SK-N-SH (cell line): Measurements from ENCODE around the gene TMEM163. TPM values are rescaled to one million over a fixed set of nuclear protein-coding genes. Genes with fewer than 3 reads are reported as not detected.

Source experiments
- CTCF ChIA-PET: fragments of 300-600, 350-600 bp; formaldehyde crosslinking; extraction: SDS; loops from one replicate; lab custom pipeline; 2021; lab: Yijun Ruan, JAX
- POLR2A ChIA-PET: fragments of 350-600 bp; sonication (Branson Sonifier 250); formaldehyde crosslinking; extraction: SDS; loops from one replicate; lab custom pipeline; 2020; ENCODE audit warnings: antibody characterized with exemption, inconsistent platforms; lab: Yijun Ruan, JAX
- DNase-seq: peaks from one replicate; pipeline ENCODE4 v3.0.0; 2012
- H2AFZ ChIP-seq: fragments of 200-600 bp; sonication (generic); 2 replicates; pipeline ENCODE4 v1.8.1; 2016; ENCODE audit warnings: antibody characterized with exemption, mild to moderate bottlenecking, low read depth
- H3F3A ChIP-seq: fragments of 200-600 bp; sonication (generic); replicated peaks from 2 replicates; pipeline ENCODE3; 2016; ENCODE audit warnings: antibody characterized with exemption, mild to moderate bottlenecking; ENCODE audit not compliant: insufficient read depth
- H3K27ac ChIP-seq, 2 experiments: fragments of 200-500 bp in 1 of 2; fragments of 200-600 bp in 1 of 2; sonication (Bioruptor generic) in 1 of 2; sonication (generic), shearing (Covaris generic) in 1 of 2; 2 replicates each; pipeline versions ENCODE4 v1.5.1 to v1.6.1; 2014 to 2016; ENCODE audit warnings: low read depth in 2 of 2, inconsistent platforms in 1 of 2, low read length in 1 of 2, mild to moderate bottlenecking in 1 of 2, mixed read lengths in 1 of 2
- H3K27me3 ChIP-seq: fragments of 200-600 bp; sonication (generic), shearing (Covaris generic); 2 replicates; pipeline ENCODE4 v1.6.1; 2016; ENCODE audit warnings: mixed run types; ENCODE audit not compliant: insufficient read depth
- H3K36me3 ChIP-seq, 2 experiments: fragments of 200-500 bp in 1 of 2; fragments of 200-600 bp in 1 of 2; sonication (Bioruptor generic) in 1 of 2; sonication (generic) in 1 of 2; replicated peaks in 1 of 2; 2 replicates each; pipeline versions ENCODE3 to v1.5.1; 2014 to 2016; ENCODE audit warnings: low read length in 1 of 2, mild to moderate bottlenecking in 1 of 2; ENCODE audit not compliant: insufficient read depth in 2 of 2, control insufficient read depth in 1 of 2
- H3K4me1 ChIP-seq, 2 experiments: fragments of 200-500 bp in 1 of 2; fragments of 200-600 bp in 1 of 2; sonication (Bioruptor generic) in 1 of 2; sonication (generic), shearing (Covaris generic) in 1 of 2; 2 replicates each; pipeline versions ENCODE4 v1.5.1 to v1.6.1; 2014 to 2016; ENCODE audit warnings: low read depth in 1 of 2, low read length in 1 of 2, mixed run types in 1 of 2; ENCODE audit not compliant: insufficient read depth in 2 of 2, control insufficient read depth in 1 of 2
- H3K4me2 ChIP-seq: fragments of 200-600 bp; sonication (generic), shearing (Covaris generic); 2 replicates; pipeline ENCODE4 v1.6.1; 2017; ENCODE audit warnings: mixed run types
- H3K4me3 ChIP-seq, 2 experiments: fragments of 200-500 bp in 1 of 2; fragments of 200-600 bp in 1 of 2; sonication (Bioruptor generic) in 1 of 2; sonication (generic), shearing (Covaris generic) in 1 of 2; 2 replicates each; pipeline versions ENCODE4 v1.5.1 to v1.8.1; 2014 to 2016; ENCODE audit warnings: low read depth in 2 of 2, inconsistent platforms in 1 of 2, low read length in 1 of 2, mild to moderate bottlenecking in 1 of 2, mixed read lengths in 1 of 2, moderate library complexity in 1 of 2
- H3K79me2 ChIP-seq: fragments of 200-600 bp; sonication (generic); 2 replicates; pipeline ENCODE4 v1.8.1; 2017; ENCODE audit warnings: mild to moderate bottlenecking; ENCODE audit not compliant: insufficient read depth
- H3K9ac ChIP-seq: fragments of 200-600 bp; sonication (generic); 2 replicates; pipeline ENCODE4 v1.6.1; 2017; ENCODE audit warnings: mixed run types
- H3K9me2 ChIP-seq: fragments of 200-600 bp; sonication (generic); 2 replicates; pipeline ENCODE4 v1.6.1; 2017; ENCODE audit warnings: mixed run types
- H3K9me3 ChIP-seq: fragments of 200-600 bp; sonication (generic); 2 replicates; pipeline ENCODE4 v1.6.1; 2017; ENCODE audit warnings: mixed run types, mild to moderate bottlenecking, moderate library complexity
- H4K20me1 ChIP-seq: fragments of 200-600 bp; sonication (generic); 2 replicates; pipeline ENCODE4 v1.6.1; 2017; ENCODE audit warnings: mild to moderate bottlenecking, mixed run types; ENCODE audit not compliant: insufficient read depth
- CHD2 ChIP-seq: fragments of 150-350 bp; IDR thresholded peaks from 2 replicates; pipeline ENCODE4 v1.6.1; 2018; ENCODE audit warnings: low read length; ENCODE audit not compliant: partially characterized antibody
- ELF1 ChIP-seq: IDR thresholded peaks from 2 replicates; pipeline ENCODE4 v1.4.0; 2012
- FOSL2 ChIP-seq: IDR thresholded peaks from 2 replicates; pipeline ENCODE4 v1.4.0; 2012; ENCODE audit warnings: low read depth, mild to moderate bottlenecking, moderate library complexity, borderline replicate concordance
- FOXJ3 ChIP-seq: sonication (generic); formaldehyde crosslinking; IDR thresholded peaks from 2 replicates; pipeline ENCODE4 v1.5.1; 2020; ENCODE audit warnings: mild to moderate bottlenecking, missing genetic modification reagents
- FOXM1 ChIP-seq: IDR thresholded peaks from 2 replicates; pipeline ENCODE4 v1.4.0; 2012; ENCODE audit warnings: low read depth, mild to moderate bottlenecking
- GATA2 ChIP-seq: sonication (generic); formaldehyde crosslinking; IDR thresholded peaks from 2 replicates; pipeline ENCODE4 v1.5.0; 2020; ENCODE audit warnings: mild to moderate bottlenecking, missing genetic modification reagents
- JUND ChIP-seq: IDR thresholded peaks from 2 replicates; pipeline ENCODE4 v1.4.0; 2012
- NRF1 ChIP-seq: IDR thresholded peaks from 2 replicates; pipeline ENCODE4 v1.6.1; 2012; ENCODE audit warnings: low read depth, mild to moderate bottlenecking, low read length
- PBX3 ChIP-seq: IDR thresholded peaks from 2 replicates; pipeline ENCODE4; 2012
- POLR2AphosphoS5 ChIP-seq: IDR thresholded peaks from 2 replicates; pipeline ENCODE4 v1.6.1; 2012; ENCODE audit warnings: low read depth, low read length
- RFX5 ChIP-seq: IDR thresholded peaks from 2 replicates; pipeline ENCODE4 v1.6.1; 2012; ENCODE audit warnings: mild to moderate bottlenecking, improper control_type of control experiment, low read length
- SMC3 ChIP-seq: IDR thresholded peaks from 2 replicates; pipeline ENCODE4 v1.6.1; 2012; ENCODE audit warnings: low read depth, low read length, improper control_type of control experiment
- TCF12 ChIP-seq: IDR thresholded peaks from 2 replicates; pipeline ENCODE4 v1.4.0; 2012
- TEAD4 ChIP-seq: IDR thresholded peaks from 2 replicates; pipeline ENCODE4 v1.4.0; 2012; ENCODE audit warnings: mild to moderate bottlenecking, borderline replicate concordance; ENCODE audit not compliant: insufficient read depth
- YY1 ChIP-seq: IDR thresholded peaks from 2 replicates; pipeline ENCODE4 v1.4.0; 2012; ENCODE audit warnings: low read depth, mild to moderate bottlenecking
- WGBS: methylation state at CpG from one replicate; pipeline ENCODE4 v1.1.6; 2017; ENCODE audit warnings: low lambda C conversion rate; 5-methylcytosine and 5-hydroxymethylcytosine counted together
- polyA plus RNA-seq, 3 experiments: library from polyadenylated mRNA; depleted of rRNA; stranded (reverse); fragments of >200 nt; gene quantifications; 2 replicates each; pipeline ENCODE4 v1.2.3, GENCODE V29; 2012
- TF ChIP-seq, protein P1 (sequence below): fragments of 150-350 bp; IDR thresholded peaks from 2 replicates; pipeline ENCODE4 v1.6.1; 2016; ENCODE audit warnings: mild to moderate bottlenecking, low read depth, low read length
- TF ChIP-seq, protein P2 (sequence below): IDR thresholded peaks from 2 replicates; pipeline ENCODE4 v1.4.0; 2012; ENCODE audit warnings: low read depth, borderline replicate concordance

TMEM163 gene
- polyA plus RNA-seq, 1 of the 3 experiments (the other 2 are of a cell fraction), result not detected

GRCh38 chr2:134704173-134704572 lies 14.6 kb downstream of the TMEM163 start (continued):
- TF ChIP-seq FOSL2 (no peak), TCF12 (no peak), PBX3 (no peak), CHD2 (no peak), FOXM1 (no peak), NRF1 (no peak), YY1 (no peak), ELF1 (no peak), JUND (no peak)
- TF ChIP-seq, protein P1, sequence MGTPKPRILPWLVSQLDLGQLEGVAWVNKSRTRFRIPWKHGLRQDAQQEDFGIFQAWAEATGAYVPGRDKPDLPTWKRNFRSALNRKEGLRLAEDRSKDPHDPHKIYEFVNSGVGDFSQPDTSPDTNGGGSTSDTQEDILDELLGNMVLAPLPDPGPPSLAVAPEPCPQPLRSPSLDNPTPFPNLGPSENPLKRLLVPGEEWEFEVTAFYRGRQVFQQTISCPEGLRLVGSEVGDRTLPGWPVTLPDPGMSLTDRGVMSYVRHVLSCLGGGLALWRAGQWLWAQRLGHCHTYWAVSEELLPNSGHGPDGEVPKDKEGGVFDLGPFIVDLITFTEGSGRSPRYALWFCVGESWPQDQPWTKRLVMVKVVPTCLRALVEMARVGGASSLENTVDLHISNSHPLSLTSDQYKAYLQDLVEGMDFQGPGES, result no peak

- no peak overlapping the region for H2AFZ ChIP-seq
- H3K36me3 ChIP-seq, result no peaks in the 10 kb centered on the region
- no peaks in the 10 kb centered on the region for H3F3A ChIP-seq
- H3K4me1 ChIP-seq, result no peaks in the 10 kb centered on the region; a peak in 1 of 4 replicates
- 14% methylated on average over 1 of the region's 1 CpG for WGBS
- no peaks in the 10 kb centered on the region for H3K9me2 ChIP-seq
- TF ChIP-seq FOXJ3 (CRISPR knock-in tag), result no peak
- no peak for TF ChIP-seq GATA2
- no peak for TF ChIP-seq RFX5
- TF ChIP-seq, protein P2, sequence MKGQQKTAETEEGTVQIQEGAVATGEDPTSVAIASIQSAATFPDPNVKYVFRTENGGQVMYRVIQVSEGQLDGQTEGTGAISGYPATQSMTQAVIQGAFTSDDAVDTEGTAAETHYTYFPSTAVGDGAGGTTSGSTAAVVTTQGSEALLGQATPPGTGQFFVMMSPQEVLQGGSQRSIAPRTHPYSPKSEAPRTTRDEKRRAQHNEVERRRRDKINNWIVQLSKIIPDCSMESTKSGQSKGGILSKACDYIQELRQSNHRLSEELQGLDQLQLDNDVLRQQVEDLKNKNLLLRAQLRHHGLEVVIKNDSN, result no peak
- TF ChIP-seq SMC3, result no peak
- TF ChIP-seq TEAD4, result no peak
- TF ChIP-seq POLR2AphosphoS5, result no peak
- no peak for TF ChIP-seq NRF1
- TF ChIP-seq, all 33 proteins: peak for 0
- Histone ChIP-seq H3K4me2 (no peak overlapping the region), H3K9ac (no peak overlapping the region), H3K79me2 (no peaks in the 10 kb centered on the region), H4K20me1 (no peaks in the 10 kb centered on the region), H3K9me3 (no peaks in the 10 kb centered on the region), H3K27ac (no peak overlapping the region), H3K4me3 (no peak overlapping the region), H3K27me3 (no peaks in the 10 kb centered on the region)
- ChIA-PET POLR2A (interaction anchor here (0.6 kb wide), 1 partner anchor 276 kb away, joined by 3 read pairs; no protein-coding TSS in a partner anchor), CTCF (interaction anchor here (0.7 kb wide), 1 partner anchor 243 kb away, joined by 3 read pairs; no protein-coding TSS in a partner anchor)
- no peak for DNase-seq
Observed at GRCh38 chr2:134703426-134703825, 15.4 kb downstream of the TMEM163 start.
